ENCODE data around the gene RAPGEF6. TPM values are rescaled to one million over a fixed set of nuclear protein-coding genes. Genes with fewer than 3 reads are reported as not detected.
"Not testable (repeated sequence)": the region's sequence is repeated elsewhere in the genome, so short reads cannot be mapped to it uniquely, and the experiment has no call there.

The RAPGEF6 gene
- total and polyA plus RNA-seq, 4 donors, result 2.1 to 26.6 (median 15.1) TPM

GRCh38 chr5:131413605-131414559 is 221.1 kb downstream of the RAPGEF6 start:
- WGBS, 2 donors, result 86 to 87% methylated on average over 4 of the region's 4 CpGs
- peaks cover 0 to 2% of the 10 kb centered on the region in 2 donors for H3K36me3 ChIP-seq (ENCODE audit: control insufficient read depth in 1 of 2, insufficient read depth in 2 of 2, low read length in 1 of 2)
- H3K4me3 ChIP-seq (ENCODE audit: low read length in 2 of 2), result no peak overlapping the region
- H3K27ac ChIP-seq (ENCODE audit: low read depth in 1 of 2, low read length in 2 of 2), result no peak overlapping the region
- no peaks in the 10 kb centered on the region for H3K27me3 ChIP-seq (ENCODE audit: control insufficient read depth in 1 of 2, insufficient read depth in 2 of 2, low read length in 1 of 2)
- H3K4me1 ChIP-seq (ENCODE audit: control insufficient read depth in 1 of 2, insufficient read depth in 2 of 2, low read length in 2 of 2), result no peaks in the 10 kb centered on the region
- H3K9me3 ChIP-seq (ENCODE audit: control insufficient read depth, low read length), result no peaks in the 10 kb centered on the region
- DNase-seq (no peak), ATAC-seq (ENCODE audit: low FRiP score) (no peak)
- intact Hi-C loops (cut with DNase I), result loop anchor here (10.0 kb wide), 2 partner anchors 249 to 1509 kb away; partner anchors contain the start of genes CHSY3 (in 1 of the 2) and HINT1 (in 1 of the 2)

- no peaks in the 10 kb centered on the region for H3K27me3 ChIP-seq (ENCODE audit: control insufficient read depth in 1 of 2, insufficient read depth in 2 of 2, low read length in 1 of 2)
- H3K36me3 ChIP-seq (ENCODE audit: control insufficient read depth in 1 of 2, insufficient read depth in 2 of 2, low read length in 1 of 2), result peaks cover 0 to 4% of the 10 kb centered on the region in 2 donors
- no peak overlapping the region for H3K27ac ChIP-seq (ENCODE audit: low read depth in 1 of 2, low read length in 2 of 2)
- no peak for DNase-seq
- H3K4me1 ChIP-seq (ENCODE audit: control insufficient read depth in 1 of 2, insufficient read depth in 2 of 2, low read length in 2 of 2), result no peaks in the 10 kb centered on the region
- no peak for ATAC-seq (ENCODE audit: low FRiP score)
- WGBS, 2 donors, result 87 to 93% methylated on average over 6 of the region's 6 CpGs
- H3K9me3 ChIP-seq (ENCODE audit: control insufficient read depth, low read length), result peaks cover 2% of the 10 kb centered on the region
- no peak overlapping the region for H3K4me3 ChIP-seq (ENCODE audit: low read length in 2 of 2)
- intact Hi-C loops (cut with DNase I), result no loop called here
Observed at GRCh38 chr5:131406975-131407638, 227.9 kb downstream of the RAPGEF6 start.

GRCh38 chr5:131406076-131406475 is 229.0 kb downstream of the RAPGEF6 start:
- intact Hi-C loops (cut with DNase I), result no loop called here
- ATAC-seq (ENCODE audit: low FRiP score), result no peak

GRCh38 chr5:131405674-131406073 is 229.4 kb downstream of the RAPGEF6 start:
- H3K36me3 ChIP-seq (ENCODE audit: control insufficient read depth in 1 of 2, insufficient read depth in 2 of 2, low read length in 1 of 2), result peaks cover 0 to 4% of the 10 kb centered on the region in 2 donors
- H3K27ac ChIP-seq (ENCODE audit: low read depth in 1 of 2, low read length in 2 of 2), result no peak overlapping the region
- no peaks in the 10 kb centered on the region for H3K27me3 ChIP-seq (ENCODE audit: control insufficient read depth in 1 of 2, insufficient read depth in 2 of 2, low read length in 1 of 2)
- ATAC-seq (ENCODE audit: low FRiP score), result no peak
- H3K4me1 ChIP-seq (ENCODE audit: control insufficient read depth in 1 of 2, insufficient read depth in 2 of 2, low read length in 2 of 2), result no peaks in the 10 kb centered on the region
- WGBS, 2 donors, result 73 to 80% methylated on average over 2 of the region's 2 CpGs
- H3K9me3 ChIP-seq (ENCODE audit: control insufficient read depth, low read length), result peaks cover 2% of the 10 kb centered on the region
- H3K4me3 ChIP-seq (ENCODE audit: low read length in 2 of 2), result no peak overlapping the region
- DNase-seq, result no peak
- intact Hi-C loops (cut with DNase I), result no loop called here

More at GRCh38 chr5:131406076-131406475, 229.0 kb downstream of the RAPGEF6 start:
- Histone ChIP-seq H3K27ac (ENCODE audit: low read depth in 1 of 2, low read length in 2 of 2) (no peak overlapping the region), H3K36me3 (ENCODE audit: control insufficient read depth in 1 of 2, insufficient read depth in 2 of 2, low read length in 1 of 2) (peaks cover 0 to 4% of the 10 kb centered on the region in 2 donors), H3K4me3 (ENCODE audit: low read length in 2 of 2) (no peak overlapping the region), H3K9me3 (ENCODE audit: control insufficient read depth, low read length) (peaks cover 2% of the 10 kb centered on the region), H3K4me1 (ENCODE audit: control insufficient read depth in 1 of 2, insufficient read depth in 2 of 2, low read length in 2 of 2) (no peaks in the 10 kb centered on the region), H3K27me3 (ENCODE audit: control insufficient read depth in 1 of 2, insufficient read depth in 2 of 2, low read length in 1 of 2) (no peaks in the 10 kb centered on the region)
- 88 to 97% methylated on average over 2 of the region's 2 CpGs for WGBS, 2 donors
- no peak for DNase-seq

- Histone ChIP-seq H3K4me1 (ENCODE audit: control insufficient read depth in 1 of 2, insufficient read depth in 2 of 2, low read length in 2 of 2) (no peaks in the 10 kb centered on the region), H3K4me3 (ENCODE audit: low read length in 2 of 2) (no peak overlapping the region), H3K27ac (ENCODE audit: low read depth in 1 of 2, low read length in 2 of 2) (no peak overlapping the region), H3K9me3 (ENCODE audit: control insufficient read depth, low read length) (peaks cover 2% of the 10 kb centered on the region), H3K27me3 (ENCODE audit: control insufficient read depth in 1 of 2, insufficient read depth in 2 of 2, low read length in 1 of 2) (no peaks in the 10 kb centered on the region), H3K36me3 (ENCODE audit: control insufficient read depth in 1 of 2, insufficient read depth in 2 of 2, low read length in 1 of 2) (no peaks in the 10 kb centered on the region)
- no peak for DNase-seq
- no peak for ATAC-seq (ENCODE audit: low FRiP score)
- intact Hi-C loops (cut with DNase I), result no loop called here
- WGBS, 2 donors, result 96 to 98% methylated on average over 3 of the region's 3 CpGs
Observed at GRCh38 chr5:131400585-131400984, 234.4 kb downstream of the RAPGEF6 start.

GRCh38 chr5:131399007-131399406 is 236.0 kb downstream of the RAPGEF6 start:
- H3K27me3 ChIP-seq (ENCODE audit: control insufficient read depth in 1 of 2, insufficient read depth in 2 of 2, low read length in 1 of 2); H3K4me3 ChIP-seq (ENCODE audit: low read length in 2 of 2); DNase-seq; H3K36me3 ChIP-seq (ENCODE audit: control insufficient read depth in 1 of 2, insufficient read depth in 2 of 2, low read length in 1 of 2); H3K4me1 ChIP-seq (ENCODE audit: control insufficient read depth in 1 of 2, insufficient read depth in 2 of 2, low read length in 2 of 2); H3K9me3 ChIP-seq (ENCODE audit: control insufficient read depth, low read length); ATAC-seq (ENCODE audit: low FRiP score); H3K27ac ChIP-seq (ENCODE audit: low read depth in 1 of 2, low read length in 2 of 2): not testable (repeated sequence)
- 94 to 97% methylated on average over 6 of the region's 6 CpGs for WGBS, 2 donors
- intact Hi-C loops (cut with DNase I), result loop anchor here (10.0 kb wide), 2 partner anchors 134 to 234 kb away; partner anchors contain the start of genes CDC42SE2 (in 2 of the 2) and HINT1 (in 1 of the 2)

- WGBS, 2 donors, result 87 to 89% methylated on average over 5 of the region's 5 CpGs
- no peak overlapping the region for H3K27ac ChIP-seq (ENCODE audit: low read depth in 1 of 2, low read length in 2 of 2)
- DNase-seq (no peak), ATAC-seq (ENCODE audit: low FRiP score) (no peak)
- no peaks in the 10 kb centered on the region for H3K36me3 ChIP-seq (ENCODE audit: control insufficient read depth in 1 of 2, insufficient read depth in 2 of 2, low read length in 1 of 2)
- no peaks in the 10 kb centered on the region for H3K27me3 ChIP-seq (ENCODE audit: control insufficient read depth in 1 of 2, insufficient read depth in 2 of 2, low read length in 1 of 2)
- peaks cover 3 to 7% of the 10 kb centered on the region in 2 donors for H3K4me1 ChIP-seq (ENCODE audit: control insufficient read depth in 1 of 2, insufficient read depth in 2 of 2, low read length in 2 of 2)
- H3K9me3 ChIP-seq (ENCODE audit: control insufficient read depth, low read length), result no peaks in the 10 kb centered on the region
- intact Hi-C loops (cut with DNase I), result loop anchor here (10.0 kb wide), 2 partner anchors 132 to 232 kb away; partner anchors contain the start of genes CDC42SE2 (in 2 of the 2) and HINT1 (in 1 of the 2)
- no peak overlapping the region for H3K4me3 ChIP-seq (ENCODE audit: low read length in 2 of 2)
Observed at GRCh38 chr5:131396630-131397273, 238.3 kb downstream of the RAPGEF6 start.

GRCh38 chr5:131396015-131396414 is 239.0 kb downstream of the RAPGEF6 start:
- no peak for DNase-seq
- 95 to 96% methylated on average over 3 of the region's 3 CpGs for WGBS, 2 donors
- intact Hi-C loops (cut with DNase I), result loop anchor here (10.0 kb wide), 2 partner anchors 131 to 231 kb away; partner anchors contain the start of genes CDC42SE2 (in 2 of the 2) and HINT1 (in 1 of the 2)
- Histone ChIP-seq H3K4me3 (ENCODE audit: low read length in 2 of 2) (no peak overlapping the region), H3K9me3 (ENCODE audit: control insufficient read depth, low read length) (no peaks in the 10 kb centered on the region), H3K27ac (ENCODE audit: low read depth in 1 of 2, low read length in 2 of 2) (no peak overlapping the region), H3K4me1 (ENCODE audit: control insufficient read depth in 1 of 2, insufficient read depth in 2 of 2, low read length in 2 of 2) (peaks cover 3 to 7% of the 10 kb centered on the region in 2 donors), H3K36me3 (ENCODE audit: control insufficient read depth in 1 of 2, insufficient read depth in 2 of 2, low read length in 1 of 2) (no peaks in the 10 kb centered on the region), H3K27me3 (ENCODE audit: control insufficient read depth in 1 of 2, insufficient read depth in 2 of 2, low read length in 1 of 2) (no peaks in the 10 kb centered on the region)
- no peak for ATAC-seq (ENCODE audit: low FRiP score)
